ENCODE data around the gene NOC2L.
"Not testable (repeated sequence)": the region's sequence is repeated elsewhere in the genome, so short reads cannot be mapped to it uniquely, and the experiment has no call there.

NOC2L gene

DNA sequence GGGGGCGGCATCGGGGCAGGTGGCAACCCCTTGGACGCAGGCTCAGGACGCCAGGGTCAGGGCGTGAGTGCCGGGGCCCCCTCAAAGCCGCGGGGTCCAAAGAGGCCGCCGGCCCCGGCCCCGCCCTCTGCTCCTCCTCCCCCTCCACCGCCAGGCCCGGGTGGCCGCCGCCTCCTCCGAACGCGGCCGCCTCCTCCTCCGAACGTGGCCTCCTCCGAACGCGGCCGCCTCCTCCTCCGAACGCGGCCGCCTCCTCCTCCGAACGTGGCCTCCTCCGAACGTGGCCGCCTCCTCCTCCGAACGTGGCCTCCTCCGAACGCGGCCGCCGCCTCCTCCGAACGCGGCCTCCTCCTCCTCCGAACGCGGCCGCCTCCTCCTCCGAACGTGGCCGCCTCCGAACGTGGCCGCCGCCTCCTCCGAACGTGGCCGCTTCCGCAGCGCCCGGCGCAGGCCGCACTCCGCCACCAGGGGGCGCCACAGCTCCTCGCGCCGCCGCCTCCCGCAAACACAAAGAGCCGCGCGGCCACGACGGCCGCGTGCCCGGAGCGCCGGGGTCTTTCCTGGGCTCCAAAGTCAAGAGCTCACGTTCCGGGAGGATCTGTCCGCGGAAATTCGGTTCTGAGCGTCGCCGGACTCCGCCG lies 54.6 kb downstream of the NOC2L start:
- DNase-seq (ENCODE audit: low spot score), result peak; percentile 87

DNA sequence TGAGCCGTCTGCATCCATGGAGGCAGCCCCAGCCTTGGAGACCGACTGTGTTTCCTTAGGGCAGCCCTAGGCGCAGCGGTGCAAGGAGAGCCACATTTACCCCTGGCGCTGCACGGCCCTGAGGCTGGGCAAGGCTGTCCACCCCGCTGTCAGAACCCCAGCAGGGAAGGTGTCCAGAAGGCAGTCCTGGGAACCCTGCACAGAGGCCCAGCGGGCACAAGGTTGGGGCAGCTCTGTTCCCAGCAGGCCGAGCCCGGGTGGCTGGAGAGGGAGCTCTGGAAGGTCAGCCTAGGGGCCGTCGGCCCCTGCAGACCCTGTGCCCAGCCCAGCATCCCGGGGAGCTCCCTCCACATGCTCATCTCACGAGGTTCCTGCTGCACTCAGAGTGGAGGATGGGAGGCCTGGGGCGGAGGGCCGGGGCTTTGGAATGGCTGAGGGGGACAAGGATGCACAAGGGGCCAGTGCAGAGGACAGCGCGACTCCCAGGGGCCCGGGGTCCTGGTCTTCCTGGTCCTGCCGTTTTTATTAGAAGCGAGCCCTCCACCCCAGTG lies 55.3 kb downstream of the NOC2L start:
- no peak for DNase-seq (ENCODE audit: low spot score)

DNA sequence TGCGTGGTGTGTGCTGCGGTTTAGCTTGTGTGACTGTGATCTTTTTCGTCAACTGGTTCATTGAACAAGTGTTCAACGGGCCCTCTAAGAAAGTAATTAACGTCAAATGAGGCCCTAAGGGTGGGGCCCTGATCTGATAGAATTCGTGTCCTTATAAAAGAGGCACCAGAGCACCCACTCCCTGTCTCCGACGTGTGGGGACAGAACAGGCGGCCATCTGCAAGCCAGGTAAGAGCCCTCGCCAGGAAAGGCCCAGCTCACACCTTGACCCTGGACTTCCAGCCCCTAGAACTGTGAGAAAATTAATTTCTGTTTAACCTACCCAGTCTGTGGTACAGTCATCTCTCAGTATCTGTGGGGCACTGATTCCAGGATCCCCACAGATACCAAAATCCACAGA lies 55.8 kb downstream of the NOC2L start:
- no peak for DNase-seq (ENCODE audit: low spot score)

DNA sequence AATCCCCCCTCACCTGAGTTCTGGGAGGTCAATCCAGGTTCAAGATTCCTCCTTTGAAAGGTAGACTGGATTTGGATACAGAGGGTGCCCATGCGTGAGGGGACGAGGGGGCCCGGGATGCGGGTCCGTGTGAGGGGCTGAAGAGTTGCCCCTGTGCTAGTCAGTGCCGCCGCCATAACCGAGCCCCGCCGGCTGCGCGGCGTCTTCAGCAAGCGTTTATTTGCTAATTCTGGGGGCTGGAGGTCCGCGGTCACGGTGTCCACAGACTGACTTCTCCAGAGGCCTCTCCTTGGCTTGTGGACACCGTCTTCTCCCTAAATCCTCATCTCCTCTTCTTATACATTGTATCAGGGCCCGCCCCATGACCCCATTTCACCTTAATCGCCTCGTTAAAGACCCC lies 56.3 kb downstream of the NOC2L start:
- no peak for DNase-seq (ENCODE audit: low spot score)

DNA sequence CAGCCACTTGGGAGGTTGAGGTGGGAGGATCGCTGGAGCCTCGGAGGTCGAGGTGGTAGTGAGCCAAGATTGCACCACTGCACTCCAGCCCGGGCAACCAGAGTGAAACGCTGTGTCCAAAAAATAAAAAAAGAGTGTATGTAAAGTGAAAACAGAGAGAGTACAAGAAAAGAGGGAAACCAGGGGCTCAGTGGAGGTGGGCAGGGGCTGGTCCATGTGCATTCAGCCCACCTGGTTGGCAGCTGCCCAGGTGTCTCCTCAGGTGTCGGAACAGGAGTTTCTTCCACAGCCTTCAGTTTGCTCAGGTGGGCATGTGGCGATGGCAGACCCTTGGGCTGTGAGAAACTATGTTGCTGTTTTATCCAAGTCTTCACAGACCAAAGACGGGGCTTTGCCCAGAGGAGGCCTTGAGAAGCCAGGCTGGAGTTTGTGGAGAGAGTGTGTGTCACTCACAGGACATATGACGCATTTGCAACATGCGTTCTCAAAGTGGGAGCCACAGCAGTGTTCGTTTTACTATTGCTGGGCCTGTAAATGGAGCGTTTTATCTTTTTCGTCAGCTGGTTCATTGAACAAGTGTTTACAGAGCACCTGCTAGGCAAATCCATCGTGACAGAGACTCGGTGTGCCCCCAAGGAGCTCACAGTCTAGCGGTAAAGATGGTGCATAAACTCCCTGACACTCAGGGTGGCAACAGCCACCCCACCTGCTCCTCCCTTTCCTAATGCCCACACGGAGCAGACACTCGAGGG lies 57.8 kb downstream of the NOC2L start:
- no peak for DNase-seq (ENCODE audit: low spot score)

DNA sequence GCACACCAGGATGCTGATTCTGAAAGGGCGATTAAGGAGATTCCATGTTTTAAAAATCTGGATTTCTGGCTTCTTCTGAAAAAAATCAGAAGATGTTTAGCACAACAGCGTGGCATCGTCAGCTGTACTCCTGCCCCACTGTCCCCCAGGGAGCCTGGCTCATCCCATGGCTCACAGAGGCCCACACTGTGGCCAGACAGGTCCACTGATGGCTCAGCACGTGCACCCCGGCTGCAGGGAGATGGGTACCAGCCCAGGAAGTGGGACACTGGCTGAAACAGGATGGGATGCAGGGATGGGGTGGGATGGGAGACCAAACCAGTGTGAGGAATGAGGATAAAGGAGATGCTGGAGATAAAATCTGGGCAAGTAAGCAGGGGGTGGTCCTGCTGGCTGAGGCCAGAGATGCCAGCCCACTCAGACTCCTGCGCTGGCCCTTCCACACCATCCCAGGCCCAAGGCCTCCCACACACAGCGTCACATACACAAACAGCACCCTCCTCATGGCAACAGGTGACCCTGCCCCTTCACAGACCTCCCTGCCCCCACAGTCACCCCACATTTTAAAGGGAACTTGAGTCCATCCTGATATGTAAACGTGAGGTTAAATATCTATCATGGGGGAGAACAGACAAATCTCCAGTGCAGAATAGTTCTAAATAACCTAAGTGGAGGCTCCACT lies 59.3 kb downstream of the NOC2L start:
- no peak for DNase-seq (ENCODE audit: low spot score)

DNA sequence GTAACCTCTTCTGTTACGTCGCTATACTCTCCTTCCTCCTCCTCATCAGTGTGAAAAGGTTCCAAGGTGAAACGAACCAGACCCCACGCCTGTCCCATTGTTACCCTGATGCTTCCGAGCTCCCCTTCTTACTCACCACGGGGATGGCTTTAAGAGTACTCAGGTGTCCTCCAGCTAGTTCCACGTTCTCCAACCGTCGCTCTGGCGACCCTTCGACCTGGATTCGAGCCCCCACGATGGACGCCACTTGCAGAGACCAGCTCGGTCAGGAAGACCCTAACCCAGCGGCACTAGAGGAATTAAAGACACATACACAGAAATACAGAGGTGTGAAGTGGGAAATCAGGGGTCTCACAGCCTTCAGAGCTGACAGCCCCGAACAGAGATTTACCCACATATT lies 61.1 kb downstream of the NOC2L start:
- DNase-seq (ENCODE audit: low spot score), result not testable (repeated sequence)

DNA sequence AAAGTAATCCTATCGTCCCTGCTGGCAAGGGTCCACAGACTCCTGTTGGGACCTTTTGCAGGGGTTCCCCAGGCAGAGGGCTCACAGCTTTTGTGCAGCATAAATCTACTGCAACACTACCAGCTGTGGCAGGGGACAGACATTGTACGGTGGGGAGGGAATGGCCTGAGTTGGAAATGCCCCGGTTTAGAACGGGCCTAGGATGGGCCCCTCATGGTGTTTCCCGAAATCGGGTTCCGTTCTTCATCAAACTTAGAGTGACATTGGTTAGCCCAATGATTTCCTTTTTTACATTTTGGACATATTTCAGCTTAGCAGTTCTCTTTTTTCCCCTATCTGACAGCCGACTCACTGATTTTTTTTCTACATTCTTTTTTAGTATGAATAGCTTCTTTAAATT lies 61.8 kb downstream of the NOC2L start:
- DNase-seq (ENCODE audit: low spot score), result no peak

Measured in CD4-positive, alpha-beta T cell treated with Interleukin-2 at 100 ng/mL for 4 hours (primary cell).